Neutrophil (primary cell): ENCODE data around the gene OBSL1.

Source experiments
- H3K27ac ChIP-seq: fragments of 200-600 bp; sonication (generic); 2 replicates; pipeline ENCODE4 v1.5.1; 2016; ENCODE audit warnings: mild to moderate bottlenecking, moderate library complexity
- H3K27me3 ChIP-seq: fragments of 200-600 bp; sonication (generic); 2 replicates; pipeline ENCODE4 v1.6.0; 2016; ENCODE audit warnings: mild to moderate bottlenecking
- H3K36me3 ChIP-seq: fragments of 200-600 bp; sonication (generic); 2 replicates; pipeline ENCODE4 v1.5.1; 2017
- H3K4me1 ChIP-seq, 2 experiments: fragments of 200-600 bp in 1 of 2; sonication (generic) in 1 of 2; 1 replicate in 1 of 2; 2 replicates in 1 of 2; pipeline versions ENCODE4 v1.5.1 to v1.6.1; 2013 to 2016; ENCODE audit warnings: low read depth in 1 of 2, low read length in 1 of 2, mild to moderate bottlenecking in 1 of 2, moderate library complexity in 1 of 2; ENCODE audit not compliant: control insufficient read depth in 1 of 2, insufficient read depth in 1 of 2
- H3K4me3 ChIP-seq, 2 experiments: fragments of 200-600 bp in 1 of 2; sonication (generic) in 1 of 2; 1 replicate in 1 of 2; 2 replicates in 1 of 2; pipeline ENCODE4 v1.5.1; 2013 to 2016; ENCODE audit warnings: low read depth in 1 of 2, low read length in 1 of 2, mild to moderate bottlenecking in 1 of 2, moderate library complexity in 1 of 2
- H3K9me3 ChIP-seq: fragments of 200-600 bp; sonication (generic); 2 replicates; pipeline ENCODE4 v1.5.1; 2016
- CTCF ChIP-seq: fragments of 200-600 bp; sonication (generic); IDR thresholded peaks from 2 replicates; pipeline ENCODE4 v1.5.1; 2016; ENCODE audit warnings: antibody characterized with exemption

Gene OBSL1

GRCh38 chr2:219611866-219612576 is 40.7 kb upstream of the OBSL1 start:
- no peak for TF ChIP-seq CTCF
- Histone ChIP-seq H3K9me3 (no peaks in the 10 kb centered on the region), H3K36me3 (peaks cover 92% of the 10 kb centered on the region), H3K4me1 (peaks cover 0 to 3% of the 10 kb centered on the region in 2 experiments), H3K27me3 (no peaks in the 10 kb centered on the region), H3K4me3 (no peak overlapping the region), H3K27ac (no peak overlapping the region)

GRCh38 chr2:219611306-219611705 is 40.0 kb upstream of the OBSL1 start:
- no peak for TF ChIP-seq CTCF
- H3K4me1 ChIP-seq, result peaks cover 0 to 3% of the 10 kb centered on the region in 2 experiments
- H3K27ac ChIP-seq, result no peak overlapping the region
- H3K36me3 ChIP-seq, result peaks cover 93% of the 10 kb centered on the region
- H3K4me3 ChIP-seq, result no peak overlapping the region
- no peaks in the 10 kb centered on the region for H3K9me3 ChIP-seq
- no peaks in the 10 kb centered on the region for H3K27me3 ChIP-seq

GRCh38 chr2:219609149-219609750 is 37.9 kb upstream of the OBSL1 start:
- Histone ChIP-seq H3K36me3 (peaks cover 82% of the 10 kb centered on the region), H3K4me1 (peaks cover 3 to 8% of the 10 kb centered on the region in 2 experiments), H3K27ac (no peak overlapping the region), H3K27me3 (no peaks in the 10 kb centered on the region), H3K4me3 (no peak overlapping the region), H3K9me3 (no peaks in the 10 kb centered on the region)
- TF ChIP-seq CTCF, result no peak

GRCh38 chr2:219608399-219608964 is 37.1 kb upstream of the OBSL1 start:
- Histone ChIP-seq H3K36me3 (peaks cover 74% of the 10 kb centered on the region), H3K27me3 (no peaks in the 10 kb centered on the region), H3K4me3 (no peak overlapping the region), H3K9me3 (no peaks in the 10 kb centered on the region), H3K27ac (no peak overlapping the region), H3K4me1 (peaks cover 11 to 16% of the 10 kb centered on the region in 2 experiments)
- TF ChIP-seq CTCF, result no peak

- Histone ChIP-seq H3K4me1 (peaks cover 16 to 21% of the 10 kb centered on the region in 2 experiments), H3K27ac (no peak overlapping the region), H3K27me3 (no peaks in the 10 kb centered on the region), H3K4me3 (no peak overlapping the region), H3K36me3 (peaks cover 72% of the 10 kb centered on the region), H3K9me3 (no peaks in the 10 kb centered on the region)
- no peak for TF ChIP-seq CTCF
Measured at GRCh38 chr2:219607931-219608330, 36.6 kb upstream of the OBSL1 start.
